Measurements from ENCODE around the gene DYTN.

DYTN gene

GRCh38 chr2:206614811-206615210, 103.4 kb downstream of the DYTN start:
- no peak for DNase-seq (ENCODE audit: low spot score)

- no peak for DNase-seq (ENCODE audit: low spot score)
These were observed 106.5 kb downstream of the DYTN start for GRCh38 chr2:206611736-206612135.

GRCh38 chr2:206611191-206611590, 107.0 kb downstream of the DYTN start:
- DNase-seq (ENCODE audit: low spot score): no peak

- no peak for DNase-seq (ENCODE audit: low spot score)
These were observed 107.7 kb downstream of the DYTN start for GRCh38 chr2:206610451-206610850.

GRCh38 chr2:206603243-206603642, 115.0 kb downstream of the DYTN start:
- DNase-seq (ENCODE audit: low spot score): no peak

All from globus pallidus (tissue), 1 donor.